HG03175 (cell line): Measurements from ENCODE around the gene CLDN14.
"Not testable (repeated sequence)": the region's sequence is repeated elsewhere in the genome, so short reads cannot be mapped to it uniquely, and the experiment has no call there.

Experiments
- ATAC-seq: cut with Tn5 transposase; IDR thresholded peaks from one replicate; pipeline ENCODE4 v1.9.1; 2021; ENCODE audit warnings: mild to moderate bottlenecking, moderate library complexity; ENCODE audit not compliant: unreplicated experiment

CLDN14 gene

GRCh38 chr21:36502365-36502764 lies 22.4 kb upstream of the CLDN14 start:
- ATAC-seq = no peak

GRCh38 chr21:36501589-36501892 lies 21.6 kb upstream of the CLDN14 start:
- no peak for ATAC-seq

GRCh38 chr21:36499578-36500471 lies 19.9 kb upstream of the CLDN14 start:
- no peak for ATAC-seq

- no peak for ATAC-seq
These were observed 14.6 kb upstream of the CLDN14 start for GRCh38 chr21:36494557-36494956.

- ATAC-seq = no peak
These were observed 11.4 kb upstream of the CLDN14 start for GRCh38 chr21:36491209-36491910.

GRCh38 chr21:36489776-36490165 lies 9.8 kb upstream of the CLDN14 start:
- no peak for ATAC-seq

GRCh38 chr21:36489103-36489775 lies 9.3 kb upstream of the CLDN14 start:
- no peak for ATAC-seq

GRCh38 chr21:36487641-36488307 lies 7.9 kb upstream of the CLDN14 start:
- no peak for ATAC-seq

- no peak for ATAC-seq
These were observed 6.3 kb upstream of the CLDN14 start for GRCh38 chr21:36486246-36486645.

GRCh38 chr21:36485476-36485875 lies 5.6 kb upstream of the CLDN14 start:
- no peak for ATAC-seq

GRCh38 chr21:36483095-36483494 lies 3.2 kb upstream of the CLDN14 start:
- ATAC-seq = no peak

- no peak for ATAC-seq
These were observed 2.8 kb upstream of the CLDN14 start for GRCh38 chr21:36482673-36483072.

GRCh38 chr21:36482181-36482580 lies 2.3 kb upstream of the CLDN14 start:
- no peak for ATAC-seq

GRCh38 chr21:36481639-36482038 lies 1.7 kb upstream of the CLDN14 start:
- no peak for ATAC-seq

GRCh38 chr21:36480618-36481017 lies 696 bp upstream of the CLDN14 start:
- no peak for ATAC-seq

GRCh38 chr21:36478941-36479340 lies 981 bp downstream of the CLDN14 start:
- no peak for ATAC-seq

GRCh38 chr21:36478207-36478701 lies 1.7 kb downstream of the CLDN14 start:
- no peak for ATAC-seq

GRCh38 chr21:36477559-36477958 lies 2.4 kb downstream of the CLDN14 start:
- no peak for ATAC-seq

- no peak for ATAC-seq
These were observed 2.9 kb downstream of the CLDN14 start for GRCh38 chr21:36477001-36477400.

GRCh38 chr21:36476541-36476940 lies 3.4 kb downstream of the CLDN14 start:
- ATAC-seq = not testable (repeated sequence)

- ATAC-seq = no peak
These were observed 5.3 kb downstream of the CLDN14 start for GRCh38 chr21:36474591-36474990.
